IPS DF 19.7 (cell line): Measurements from ENCODE around the gene FLT3LG.

Experiments used
- DNase-seq: peaks from one replicate; pipeline ENCODE4 v3.0.0-alpha.2; 2013; ENCODE audit warnings: low read depth, low spot score

Gene FLT3LG

GRCh38 chr19:49512970-49513745 lies 39.1 kb downstream of the FLT3LG start:
- no peak for DNase-seq

GRCh38 chr19:49513746-49514118 lies 39.7 kb downstream of the FLT3LG start:
- no peak for DNase-seq

GRCh38 chr19:49514151-49514550 lies 40.1 kb downstream of the FLT3LG start:
- no peak for DNase-seq

- DNase-seq, result no peak
Observed at GRCh38 chr19:49515767-49516166, 41.8 kb downstream of the FLT3LG start.

GRCh38 chr19:49518033-49518432 lies 44.0 kb downstream of the FLT3LG start:
- DNase-seq, result no peak

GRCh38 chr19:49520705-49521319 lies 46.8 kb downstream of the FLT3LG start:
- DNase-seq, result no peak

GRCh38 chr19:49524812-49525455 lies 50.9 kb downstream of the FLT3LG start:
- DNase-seq, result no peak

- DNase-seq, result no peak
Observed at GRCh38 chr19:49528211-49528771, 54.3 kb downstream of the FLT3LG start.

GRCh38 chr19:49530708-49531107 lies 56.7 kb downstream of the FLT3LG start:
- no peak for DNase-seq

GRCh38 chr19:49533551-49534488 lies 59.8 kb downstream of the FLT3LG start:
- DNase-seq, result no peak

- no peak for DNase-seq
Observed at GRCh38 chr19:49534632-49535385, 60.8 kb downstream of the FLT3LG start.
